KBM-7 (cell line): Measurements from ENCODE around the gene AP4B1.

ENCODE experiments used
- DNase-seq: peaks from one replicate; pipeline ENCODE4 v3.0.0-alpha.2; 2015
- in situ Hi-C: fragments of 300-500 bp; cut with MboI; formaldehyde crosslinking; loops from 2 replicates; pipeline ENCODE4 v1.14.3; 2020; ENCODE audit warnings: low sequenced_read_pairs, low pct_unique_long_range_greater_than_20kb, mixed read lengths

AP4B1 gene

DNA sequence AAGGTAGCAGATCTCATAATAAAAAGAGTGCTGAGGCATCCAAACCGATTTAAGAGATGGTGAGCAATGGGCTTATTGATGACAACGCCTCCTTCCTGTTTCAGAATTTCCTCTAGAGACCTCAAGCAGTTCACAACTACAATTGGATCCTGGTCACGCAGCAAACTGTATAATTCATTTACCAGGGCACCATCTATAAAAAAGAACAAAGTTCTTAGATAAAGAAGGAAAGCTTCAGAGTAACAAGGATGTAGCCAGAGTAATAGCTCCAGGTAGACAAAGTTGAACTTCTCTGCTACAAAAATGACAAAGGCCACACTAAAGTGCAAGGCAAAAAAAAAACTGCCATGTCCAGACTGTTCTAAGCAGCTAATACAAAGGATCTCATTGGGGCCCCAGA is 3.4 kb downstream of the AP4B1 start:
- DNase-seq, result no peak
- in situ Hi-C loops, result no loop called here

DNA sequence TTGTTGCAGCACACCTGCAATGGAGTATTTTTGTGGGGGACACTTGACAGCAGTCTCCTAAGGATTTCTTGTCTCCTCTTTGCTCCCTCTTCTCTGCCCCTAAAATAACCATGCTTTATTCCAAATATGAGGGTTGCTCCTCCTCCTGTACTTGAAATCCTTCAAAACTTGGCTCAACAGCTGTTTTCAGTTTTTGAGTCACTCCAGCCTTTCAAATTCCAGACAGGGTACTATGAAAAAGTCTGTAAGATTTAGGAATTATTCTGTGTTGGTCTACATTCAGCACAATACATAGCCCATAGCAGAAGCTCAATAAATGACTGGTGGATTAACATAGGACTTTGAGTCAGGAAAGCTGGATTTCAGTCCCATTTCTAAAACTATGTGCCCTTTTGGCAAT is 5.5 kb downstream of the AP4B1 start:
- no peak for DNase-seq
- in situ Hi-C loops, result no loop called here

DNA sequence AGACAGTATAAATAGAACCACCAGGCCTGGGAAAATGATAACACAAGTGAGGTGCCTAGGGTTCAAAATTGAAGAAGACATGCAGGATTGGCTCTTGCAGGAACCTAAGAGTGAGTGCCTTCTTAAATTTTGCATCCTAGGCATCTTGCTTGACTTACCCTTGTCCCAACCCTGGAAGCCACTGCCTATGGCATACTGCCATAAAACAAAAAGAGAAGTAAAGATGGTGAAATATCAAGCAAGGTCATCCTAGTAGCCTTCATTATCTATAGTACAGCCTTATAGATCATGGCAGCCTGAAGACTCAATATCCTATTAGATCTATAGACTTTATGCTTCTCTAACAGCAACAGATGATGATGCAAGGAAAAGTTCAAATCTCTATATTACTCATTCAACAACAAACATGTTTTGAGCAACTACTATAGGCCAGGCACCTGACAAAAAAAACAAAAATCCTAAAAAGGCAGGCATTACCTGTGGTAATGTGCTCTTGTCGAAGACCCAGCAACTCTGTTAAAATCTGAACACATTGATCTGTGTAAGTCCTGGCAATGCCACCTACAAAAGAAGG is 6.3 kb downstream of the AP4B1 start:
- no peak for DNase-seq
- in situ Hi-C loops, result no loop called here

DNA sequence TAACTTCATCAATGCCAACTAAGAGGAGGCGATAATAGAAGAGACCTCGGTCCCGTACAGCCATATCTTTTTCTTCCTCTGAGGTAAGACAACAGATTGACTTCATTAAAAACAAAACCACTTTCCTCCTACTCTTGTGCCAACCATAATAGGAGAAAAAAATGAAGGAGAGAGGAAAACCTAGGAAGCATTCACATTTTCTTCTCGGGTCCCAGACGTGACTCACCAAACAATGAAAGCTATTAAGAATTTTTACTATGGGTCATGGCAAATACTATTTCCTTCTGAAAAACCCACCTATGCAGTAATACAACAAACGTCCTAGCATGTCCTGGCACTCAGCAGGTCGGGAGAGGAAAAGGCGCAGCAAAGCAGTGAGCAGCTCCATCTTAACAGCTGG is 8.6 kb downstream of the AP4B1 start:
- DNase-seq, result no peak
- in situ Hi-C loops, result no loop called here

DNA sequence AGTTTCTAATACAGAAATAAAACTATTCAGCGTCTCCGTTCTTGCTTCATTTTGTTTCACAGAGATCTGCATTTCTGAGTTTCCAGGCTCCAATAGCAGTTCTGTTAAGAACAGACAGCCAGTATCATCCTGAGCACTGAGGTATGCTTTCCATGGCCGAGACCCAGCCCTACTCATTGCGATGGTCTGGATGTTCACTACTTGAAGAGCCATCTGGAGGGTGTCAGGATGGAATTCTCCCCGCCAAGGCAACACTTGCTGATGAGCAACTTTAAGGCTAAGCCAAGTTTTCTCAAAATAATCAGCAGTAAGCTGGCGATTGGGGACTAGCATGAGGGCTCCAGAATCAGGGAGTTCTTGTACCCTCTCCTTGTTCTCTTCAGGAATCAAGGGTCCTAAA is 9.5 kb downstream of the AP4B1 start:
- in situ Hi-C loops, result no loop called here
- DNase-seq, result no peak

DNA sequence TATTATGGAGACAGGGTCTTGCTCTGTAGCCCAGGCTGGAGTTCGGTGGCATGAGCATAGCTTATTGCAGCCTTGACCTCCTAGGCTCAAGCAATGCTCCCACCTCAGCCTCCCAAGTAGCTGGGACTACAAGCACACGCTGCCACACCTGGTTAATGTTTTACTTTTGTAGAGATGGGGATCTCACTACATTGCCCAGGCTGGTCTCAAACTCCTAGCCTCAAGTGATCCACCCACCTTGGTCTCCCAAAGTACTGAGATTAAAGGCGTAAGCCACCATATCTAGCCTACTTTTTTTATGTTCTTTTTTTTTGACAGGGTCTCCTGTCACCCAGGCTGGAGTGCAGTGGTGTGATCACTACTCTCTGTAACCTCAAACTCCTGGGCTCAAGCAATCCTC is 11.3 kb downstream of the AP4B1 start:
- DNase-seq, result no peak
- in situ Hi-C loops, result no loop called here

DNA sequence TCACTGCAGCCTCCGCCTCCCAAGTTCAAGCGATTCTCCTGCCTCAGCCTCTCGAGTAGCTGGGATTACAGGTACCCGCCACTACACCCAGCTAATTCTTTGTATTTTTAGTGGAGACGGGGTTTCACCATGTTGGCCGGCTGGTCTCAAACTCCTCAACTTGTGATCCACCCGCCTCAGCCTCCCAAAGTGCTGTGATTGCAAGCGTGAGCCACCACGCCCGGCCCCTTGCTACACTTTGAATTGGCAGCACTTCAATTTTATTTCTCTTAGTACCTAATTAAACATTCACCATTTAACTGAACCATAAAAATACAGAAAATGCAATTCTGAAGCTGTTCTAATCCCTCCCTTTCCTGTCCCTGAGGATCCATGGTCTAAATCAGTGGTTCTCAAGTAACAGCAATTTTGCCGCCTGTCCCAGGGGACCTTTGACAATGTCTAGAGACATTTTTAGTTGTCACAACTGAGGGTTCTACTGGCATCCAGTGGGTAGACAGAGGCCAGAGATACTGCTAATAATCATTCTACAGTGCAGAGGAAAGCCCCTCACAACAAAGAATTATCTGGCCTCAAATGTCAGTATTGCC is 12.9 kb downstream of the AP4B1 start:
- DNase-seq, result no peak
- in situ Hi-C loops, result no loop called here

DNA sequence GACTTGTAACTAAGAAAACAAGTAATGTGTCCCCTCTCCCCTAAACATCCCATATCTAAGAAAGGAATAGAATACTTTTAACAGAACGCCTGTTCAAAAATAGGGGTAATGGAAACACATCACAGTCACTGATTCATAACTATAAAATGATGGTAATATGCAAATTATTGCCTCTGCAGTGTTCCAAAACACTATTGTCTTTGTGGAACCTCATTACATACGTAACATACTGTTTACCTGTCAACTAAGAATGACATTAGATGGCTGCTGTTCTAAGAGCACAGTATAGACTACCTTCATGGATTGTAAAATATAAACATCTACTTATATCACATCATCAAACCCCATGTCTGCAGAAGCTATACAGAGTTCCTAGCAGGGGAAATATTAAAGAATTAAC is 13.8 kb downstream of the AP4B1 start:
- in situ Hi-C loops, result no loop called here
- no peak for DNase-seq

DNA sequence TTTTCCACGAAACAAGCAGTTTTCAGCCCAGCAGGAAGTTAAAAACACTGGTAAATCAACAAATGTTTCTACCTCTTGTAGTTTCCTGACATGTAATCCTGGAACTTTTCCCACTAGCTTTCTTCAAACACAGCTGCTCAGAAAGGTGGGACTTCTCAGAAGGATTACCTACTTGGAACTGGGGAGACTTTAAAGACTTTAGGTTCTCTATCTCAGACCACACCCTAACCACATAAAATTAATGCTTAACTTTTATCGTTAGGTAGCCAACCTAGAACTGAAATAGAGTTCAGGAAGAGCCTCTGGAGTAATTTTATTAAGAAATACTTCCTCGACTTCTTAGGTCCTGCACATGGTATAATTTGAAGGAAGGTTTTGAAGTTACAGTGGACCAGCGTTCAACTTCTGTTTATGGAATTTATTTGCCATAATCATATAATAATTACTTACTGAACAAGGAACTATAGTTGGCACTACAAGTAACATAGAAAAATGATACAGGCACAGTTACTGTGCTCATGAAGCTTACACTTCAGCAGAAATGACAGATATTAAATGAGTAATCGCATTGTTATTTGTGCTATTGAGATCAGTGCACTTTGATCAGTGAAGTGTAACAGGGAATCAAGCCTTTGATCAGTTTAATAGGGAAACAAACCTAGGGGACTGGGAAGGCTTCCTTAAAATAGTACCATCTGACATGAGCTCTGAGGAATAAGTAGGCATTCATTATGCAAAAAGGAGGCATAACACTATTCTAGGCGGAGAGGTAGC is 17.0 kb downstream of the AP4B1 start, which contains the start of gene BCL2L15:
Gene BCL2L15 (minus strand): TSS at position 180 of the 774 bp plus-strand sequence. CDS start 206 bp downstream, outside the sequence.
- in situ Hi-C loops, result no loop called here
- no peak for DNase-seq

DNA sequence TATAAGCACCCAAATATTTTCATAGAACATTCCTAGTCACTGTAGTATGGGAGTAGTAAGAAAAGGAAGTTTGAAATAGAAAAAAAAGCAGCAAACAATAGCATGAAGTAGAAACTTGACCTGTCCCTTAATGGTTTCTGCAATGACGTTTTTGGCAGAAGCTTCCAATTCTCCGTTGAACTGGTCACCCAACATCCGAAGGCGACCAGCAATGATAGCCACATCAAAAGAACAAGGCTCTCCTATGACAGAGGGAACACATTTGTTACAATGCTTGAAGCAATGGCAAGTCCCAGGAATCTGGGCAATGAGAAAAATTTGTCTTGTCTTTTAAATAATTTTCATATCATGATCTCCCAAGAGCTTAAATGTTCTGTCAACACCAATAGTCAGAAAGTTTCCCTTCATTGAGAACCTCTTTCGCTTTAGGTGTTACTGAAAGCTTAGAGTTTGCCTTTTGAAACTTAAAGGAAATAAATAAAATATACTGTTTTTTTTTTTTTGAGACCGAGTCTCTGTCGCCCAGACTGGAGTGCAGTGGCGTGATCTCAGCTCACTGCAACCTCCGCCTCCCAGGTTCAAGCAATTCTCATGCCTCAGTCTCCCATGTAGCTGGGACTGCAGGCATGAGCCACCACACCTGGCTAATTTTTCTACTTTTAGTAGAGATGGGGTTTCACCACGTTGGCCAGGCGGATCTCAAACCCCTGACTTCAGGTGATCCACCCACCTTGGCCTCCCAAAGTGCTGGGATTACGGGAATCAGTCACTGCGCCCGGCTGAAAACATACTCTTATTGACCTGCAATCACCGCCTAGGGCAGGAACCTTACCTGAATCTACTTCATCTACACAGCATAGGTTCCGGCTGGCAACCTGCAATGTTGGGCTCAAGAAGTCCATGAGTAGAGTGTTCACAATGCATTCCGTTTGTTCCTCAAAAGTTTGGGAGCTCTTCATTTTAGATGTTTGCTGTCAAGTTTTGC is 17.9 kb downstream of the AP4B1 start:
- in situ Hi-C loops, result no loop called here
- DNase-seq, result no peak

DNA sequence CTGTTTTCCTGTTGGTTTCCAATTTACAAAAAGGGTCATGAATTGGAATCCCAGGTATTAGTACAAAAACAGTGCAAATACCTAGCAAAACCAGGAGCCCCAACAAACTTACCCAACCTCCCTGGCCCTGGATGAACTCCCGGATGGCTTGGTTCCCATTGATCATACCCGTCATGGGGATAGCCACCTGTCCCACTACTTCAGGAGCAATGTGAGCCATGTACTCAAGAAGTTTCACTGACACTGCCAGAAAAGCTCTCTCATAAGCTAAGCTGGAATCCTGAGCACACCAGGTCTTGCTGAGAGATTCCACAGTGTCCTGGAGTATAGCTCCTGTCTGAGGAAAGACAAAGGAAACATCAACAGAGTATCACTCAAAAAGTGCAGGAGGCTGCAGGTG is 22.9 kb downstream of the AP4B1 start:
- in situ Hi-C loops, result no loop called here
- DNase-seq, result no peak

DNA sequence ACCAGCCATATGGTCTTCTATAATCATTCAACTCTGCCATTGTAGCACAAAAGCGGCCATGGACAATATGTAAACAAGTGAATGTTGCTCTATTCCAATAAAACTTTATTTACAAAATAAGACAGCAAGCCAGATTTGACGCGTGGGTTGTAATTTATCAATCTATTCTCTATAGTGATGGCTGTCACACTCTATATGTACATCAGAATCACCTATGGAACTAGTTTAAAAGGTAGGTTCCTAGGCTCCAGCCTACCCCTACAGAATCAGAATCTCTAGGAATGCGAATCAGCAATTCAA is 24.9 kb downstream of the AP4B1 start:
- no peak for DNase-seq
- in situ Hi-C loops, result no loop called here

DNA sequence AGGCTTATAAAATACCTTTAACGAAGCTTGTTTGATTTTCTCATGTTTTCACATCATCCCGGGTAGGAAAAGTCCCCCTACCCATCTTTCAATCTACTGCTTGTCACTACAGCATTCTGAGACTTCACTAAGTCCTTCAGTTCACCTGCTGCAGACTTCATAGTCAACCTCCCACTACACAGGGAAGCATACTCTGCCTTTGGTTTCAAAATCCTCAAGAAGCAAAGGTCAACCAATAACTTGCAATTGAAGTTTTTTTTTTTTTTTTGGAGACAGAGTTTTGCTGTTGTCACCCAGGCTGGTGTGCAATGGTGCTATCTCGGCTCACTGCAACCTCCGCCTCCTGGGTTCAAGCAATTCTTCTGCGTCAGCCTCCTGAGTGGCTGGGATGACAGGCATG is 28.4 kb downstream of the AP4B1 start:
- DNase-seq, result no peak
- in situ Hi-C loops, result no loop called here

DNA sequence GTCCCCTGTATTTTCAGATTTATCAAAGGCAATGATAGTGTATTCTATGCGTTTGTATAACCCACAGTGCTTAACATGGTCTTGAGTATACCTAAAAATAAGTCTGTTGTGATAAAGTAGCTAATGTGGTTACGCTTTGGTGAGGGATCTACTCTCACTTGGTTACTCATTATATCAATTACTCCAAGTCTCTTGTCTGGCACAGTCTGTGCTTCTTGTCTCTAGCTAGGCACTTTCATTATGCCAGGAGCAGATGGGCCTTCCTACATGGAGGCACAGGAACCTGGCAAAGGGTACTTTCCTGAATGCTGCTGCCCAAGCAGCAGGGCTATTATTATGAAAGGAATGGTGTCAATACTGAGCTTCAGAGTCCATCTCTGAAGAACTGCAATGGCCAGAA is 28.9 kb downstream of the AP4B1 start:
- in situ Hi-C loops, result no loop called here

DNA sequence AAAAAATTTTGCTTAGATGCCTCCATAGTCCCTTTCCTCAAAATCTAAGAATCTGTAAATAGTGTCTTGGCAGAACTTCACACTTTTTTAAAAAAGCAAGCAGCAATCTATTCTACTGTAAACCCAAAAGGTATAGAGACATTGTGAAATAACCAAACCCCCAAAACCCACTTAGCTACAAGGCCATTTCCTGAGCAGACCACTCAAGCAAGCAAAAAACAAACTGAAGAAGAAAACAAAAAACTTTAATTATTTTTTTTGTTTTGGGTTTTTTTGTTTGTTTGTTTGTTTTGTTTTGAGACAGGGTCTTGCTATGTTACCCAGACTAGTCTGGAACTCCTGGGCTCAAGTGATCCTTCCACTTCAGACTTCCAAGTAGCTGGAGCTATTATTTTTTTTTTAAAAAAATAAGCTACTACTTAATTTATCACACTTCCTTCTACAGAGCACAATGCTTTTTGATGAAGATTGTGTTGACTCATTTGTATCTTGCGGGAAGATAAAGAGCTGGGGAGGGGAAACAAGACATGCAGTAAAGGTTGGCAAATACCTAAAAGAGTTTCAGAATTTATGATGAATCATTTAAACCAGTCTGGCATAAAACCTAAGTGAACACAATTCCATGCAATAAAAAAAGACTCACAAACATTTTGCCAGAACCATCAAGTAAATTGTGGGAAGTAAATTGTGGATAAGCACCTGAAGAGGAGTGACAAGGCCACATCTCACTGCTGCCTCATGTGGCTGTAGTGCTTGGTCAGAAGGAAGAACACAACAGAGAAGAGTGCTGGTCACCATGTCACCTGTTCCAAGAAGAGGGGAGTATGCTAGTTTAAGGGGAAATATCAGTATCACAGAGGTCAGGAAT is 30.4 kb downstream of the AP4B1 start:
- peak; percentile 52 for DNase-seq
- in situ Hi-C loops, result no loop called here

More for the DNA sequence above, 28.9 kb downstream of the AP4B1 start:
- DNase-seq, result no peak

DNA sequence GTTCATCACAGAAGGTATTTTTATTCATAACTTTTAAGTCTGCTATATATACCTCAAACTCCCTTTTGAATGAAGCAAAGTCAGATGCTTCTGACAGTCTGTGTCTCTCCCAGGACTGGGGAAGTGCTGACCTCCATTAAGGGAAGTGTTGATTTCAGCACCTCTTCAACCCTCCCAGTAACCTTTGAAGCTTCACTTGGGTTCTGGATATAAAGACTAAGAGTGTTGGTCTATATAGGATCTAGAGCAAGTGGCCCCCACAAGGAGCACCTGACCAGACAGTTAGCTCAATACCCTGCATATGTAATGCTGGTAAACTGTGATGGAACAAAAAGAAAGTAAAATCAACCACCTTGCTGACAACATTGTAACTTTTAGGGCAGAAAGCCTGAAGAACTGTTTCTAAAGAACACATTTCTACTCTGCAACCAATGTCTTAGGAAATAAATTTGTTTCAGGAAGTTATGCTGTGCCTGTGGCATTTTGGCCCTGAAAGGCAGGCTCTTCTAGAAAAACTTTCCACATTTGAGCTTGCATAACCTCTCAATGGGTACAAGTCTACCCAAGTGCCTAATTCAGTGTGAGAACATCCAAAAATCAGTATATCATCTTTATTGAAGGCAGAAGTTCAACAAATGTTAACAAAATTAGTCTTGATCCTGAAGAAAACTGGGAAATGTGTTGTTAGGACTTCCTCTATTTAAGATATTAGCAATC is 32.2 kb downstream of the AP4B1 start:
- in situ Hi-C loops, result no loop called here
- no peak for DNase-seq

DNA sequence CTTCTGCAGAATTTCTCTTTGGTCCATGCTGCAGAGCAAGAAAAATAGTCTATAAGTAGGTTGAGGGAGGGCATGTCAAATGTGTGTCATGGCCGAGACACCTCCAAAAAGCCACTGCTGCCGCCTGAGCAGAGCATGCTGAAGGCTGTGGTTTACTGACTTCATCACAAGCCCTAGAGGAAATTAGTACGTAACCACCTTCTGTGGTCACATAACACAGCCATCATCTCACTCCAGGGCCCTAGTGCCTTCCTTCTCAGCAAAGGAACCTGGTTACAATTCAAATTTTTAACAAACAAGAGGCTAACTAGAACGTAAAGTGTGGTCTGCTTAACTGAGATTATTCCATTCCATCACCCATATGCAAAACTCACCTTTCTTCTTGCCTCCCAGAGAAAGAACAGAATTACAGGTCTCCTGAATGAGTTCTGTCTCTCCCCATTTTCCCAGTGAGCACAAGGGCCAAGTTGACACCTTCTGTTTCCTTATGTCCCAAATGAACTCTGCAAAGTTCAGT is 32.9 kb downstream of the AP4B1 start, which contains the start of gene PTPN22:
Gene PTPN22 (minus strand): TSS at position 116 of the 517 bp plus-strand sequence.
- in situ Hi-C loops, result no loop called here
- DNase-seq, result peak; percentile 90

DNA sequence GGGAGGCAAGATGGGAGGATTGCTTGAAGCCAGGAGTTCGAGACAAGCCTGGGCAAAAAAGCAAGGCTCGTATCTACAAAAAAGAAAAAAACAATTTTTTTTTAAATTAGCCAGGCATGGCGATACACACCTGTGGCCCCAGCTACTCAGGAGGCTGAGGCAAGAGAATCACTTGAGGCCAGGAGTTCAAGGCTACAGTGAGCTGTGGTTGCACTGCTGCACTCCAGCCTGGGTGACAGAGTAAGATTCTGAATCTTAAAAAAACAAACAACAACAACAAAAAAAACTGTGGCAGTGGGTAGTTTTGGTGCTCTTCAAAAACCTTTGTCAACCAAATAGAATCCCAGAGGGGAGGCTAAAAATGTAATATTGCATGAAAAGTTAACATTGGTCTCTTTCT is 33.8 kb downstream of the AP4B1 start:
- in situ Hi-C loops, result no loop called here
- DNase-seq, result no peak
